ACC112 (cell line): Measurements from ENCODE around the gene NDUFV3.

Experiments
- H2AFZ ChIP-seq: fragments of 200-600 bp; sonication (generic); one replicate; pipeline ENCODE4 v1.6.0; 2017; ENCODE audit warnings: antibody characterized with exemption, low read length; ENCODE audit not compliant: unreplicated experiment
- H3K27ac ChIP-seq: fragments of 200-600 bp; sonication (generic); 2 replicates; pipeline ENCODE4 v1.5.1; 2014; ENCODE audit warnings: low read depth, mild to moderate bottlenecking, antibody characterized with exemption, low read length, moderate library complexity
- H3K27me3 ChIP-seq: fragments of 200-600 bp; sonication (generic); 2 replicates; pipeline ENCODE4 v1.6.1; 2014; ENCODE audit warnings: mild to moderate bottlenecking, antibody characterized with exemption, low read length, moderate library complexity, mixed read lengths; ENCODE audit not compliant: insufficient read depth
- H3K36me3 ChIP-seq: fragments of 200-600 bp; sonication (generic); 2 replicates; pipeline ENCODE4 v1.6.1; 2016; ENCODE audit warnings: mild to moderate bottlenecking, antibody characterized with exemption, low read length, moderate library complexity, mixed read lengths; ENCODE audit not compliant: insufficient read depth
- H3K4me1 ChIP-seq: fragments of 200-600 bp; sonication (generic); one replicate; pipeline ENCODE4 v1.6.1; 2016; ENCODE audit warnings: low read length, mixed read lengths; ENCODE audit not compliant: insufficient read depth, unreplicated experiment, control insufficient read depth
- H3K4me3 ChIP-seq: fragments of 200-600 bp; sonication (generic); 2 replicates; pipeline ENCODE4 v1.5.1; 2014; ENCODE audit warnings: mild to moderate bottlenecking, low read depth, low read length
- H3K79me2 ChIP-seq: fragments of 200-600 bp; sonication (generic); one replicate; pipeline ENCODE4 v1.6.0; 2016; ENCODE audit warnings: low read length; ENCODE audit not compliant: control insufficient read depth, unreplicated experiment, insufficient read depth

Gene NDUFV3

DNA sequence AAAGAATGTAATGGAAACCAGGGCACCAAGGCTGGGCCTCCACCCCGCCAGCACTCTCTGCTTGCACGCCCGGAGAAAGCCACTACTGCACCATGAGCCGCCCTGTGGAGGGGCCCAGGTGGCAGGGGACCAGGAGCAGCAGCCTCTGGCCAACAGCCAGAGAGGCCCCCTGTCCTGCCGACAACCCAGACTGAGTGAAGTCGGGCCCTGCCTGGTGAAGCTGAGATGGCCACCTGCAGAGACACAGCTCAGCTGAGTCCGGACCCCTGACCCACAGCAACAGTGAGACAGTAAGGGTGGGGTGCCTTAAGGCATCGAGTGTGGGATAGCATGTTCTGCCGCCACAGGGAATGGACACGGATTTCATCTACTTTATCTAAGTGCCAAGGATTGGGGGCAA is 42.6 kb upstream of the NDUFV3 start:
- H3K4me1 ChIP-seq, result no peaks in the 10 kb centered on the region
- H3K4me3 ChIP-seq, result no peak overlapping the region
- H3K79me2 ChIP-seq, result peaks cover 3% of the 10 kb centered on the region
- H3K36me3 ChIP-seq, result peaks cover 9% of the 10 kb centered on the region; the same call in 1 of the 2 replicates
- H3K27ac ChIP-seq, result no peak overlapping the region
- no peaks in the 10 kb centered on the region for H3K27me3 ChIP-seq
- H2AFZ ChIP-seq, result no peak overlapping the region

DNA sequence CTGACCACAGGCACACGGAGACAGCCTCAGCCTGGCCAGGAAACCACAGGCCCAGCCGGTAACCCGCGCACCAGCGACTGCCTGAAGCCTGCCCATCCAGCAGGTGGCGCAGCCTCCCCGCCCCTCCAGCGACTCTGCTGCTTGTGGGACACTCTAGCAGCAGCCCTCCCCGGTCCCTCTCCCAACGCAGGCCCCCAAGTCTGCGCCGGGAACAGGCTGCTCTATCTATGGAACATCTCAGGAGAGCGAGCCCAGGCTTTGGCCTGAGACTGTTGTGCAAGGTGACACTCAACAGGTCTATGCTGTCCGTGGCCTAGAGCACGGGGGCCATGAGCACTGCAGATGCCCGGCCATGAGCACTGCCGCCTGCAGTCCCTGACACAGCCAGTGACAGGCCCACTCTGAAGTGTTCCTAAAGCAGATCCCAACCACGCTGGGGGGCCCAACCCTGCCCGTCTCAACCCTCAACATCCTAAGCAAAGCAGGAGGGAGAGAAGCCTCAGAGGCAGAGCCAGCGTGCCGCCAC is 42.2 kb upstream of the NDUFV3 start:
- H3K79me2 ChIP-seq, result no peaks in the 10 kb centered on the region
- no peak overlapping the region for H3K4me3 ChIP-seq
- no peak overlapping the region for H2AFZ ChIP-seq
- peaks cover 9% of the 10 kb centered on the region; the same call in 1 of the 2 replicates for H3K36me3 ChIP-seq
- H3K4me1 ChIP-seq, result no peaks in the 10 kb centered on the region
- H3K27me3 ChIP-seq, result no peaks in the 10 kb centered on the region
- H3K27ac ChIP-seq, result no peak overlapping the region

DNA sequence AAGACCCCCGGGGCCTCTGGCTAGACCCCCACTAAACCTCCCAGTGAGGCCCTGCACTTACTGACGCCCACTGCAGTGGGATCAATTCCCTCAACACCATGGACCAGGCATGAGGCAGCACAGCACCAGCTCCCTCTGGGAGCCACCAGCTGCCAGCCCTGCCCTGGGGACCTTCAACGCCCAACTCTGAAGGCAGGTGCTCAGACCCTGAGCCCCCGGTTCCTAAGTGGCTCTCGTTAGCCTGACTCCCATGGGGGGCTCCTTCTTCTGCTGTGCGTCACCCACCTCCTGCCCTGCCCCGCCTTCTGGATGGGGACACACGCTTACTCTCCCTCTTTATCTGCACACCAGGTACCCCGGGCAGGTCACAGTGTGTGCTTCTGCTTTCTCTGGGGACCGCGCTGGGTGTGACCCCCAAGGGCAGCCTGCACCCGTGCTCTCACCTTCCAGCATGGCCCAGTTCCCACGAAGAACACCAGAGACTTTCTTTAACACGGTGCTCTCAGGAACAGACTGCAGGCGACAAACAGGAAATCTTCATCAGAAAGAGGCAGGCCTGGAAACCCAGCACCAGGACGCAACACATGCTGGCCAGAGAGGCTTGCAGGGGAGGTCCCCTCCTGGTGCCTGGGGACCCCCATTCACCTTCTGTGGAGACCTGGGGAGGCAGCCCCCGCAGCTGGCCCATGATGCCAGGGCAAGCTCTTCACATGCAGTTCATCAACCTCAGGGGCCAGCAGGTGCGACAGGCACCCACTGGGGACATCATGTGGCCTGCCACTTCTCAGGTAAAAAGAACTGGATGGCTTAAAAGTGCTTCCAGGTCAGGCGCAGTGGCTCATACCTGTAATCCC is 41.1 kb upstream of the NDUFV3 start:
- H3K36me3 ChIP-seq, result peaks cover 9% of the 10 kb centered on the region; the same call in 1 of the 2 replicates
- H2AFZ ChIP-seq, result no peak overlapping the region
- H3K27me3 ChIP-seq, result no peaks in the 10 kb centered on the region
- peaks cover 1% of the 10 kb centered on the region for H3K79me2 ChIP-seq
- H3K4me3 ChIP-seq, result no peak overlapping the region
- no peak overlapping the region for H3K27ac ChIP-seq
- no peaks in the 10 kb centered on the region for H3K4me1 ChIP-seq

DNA sequence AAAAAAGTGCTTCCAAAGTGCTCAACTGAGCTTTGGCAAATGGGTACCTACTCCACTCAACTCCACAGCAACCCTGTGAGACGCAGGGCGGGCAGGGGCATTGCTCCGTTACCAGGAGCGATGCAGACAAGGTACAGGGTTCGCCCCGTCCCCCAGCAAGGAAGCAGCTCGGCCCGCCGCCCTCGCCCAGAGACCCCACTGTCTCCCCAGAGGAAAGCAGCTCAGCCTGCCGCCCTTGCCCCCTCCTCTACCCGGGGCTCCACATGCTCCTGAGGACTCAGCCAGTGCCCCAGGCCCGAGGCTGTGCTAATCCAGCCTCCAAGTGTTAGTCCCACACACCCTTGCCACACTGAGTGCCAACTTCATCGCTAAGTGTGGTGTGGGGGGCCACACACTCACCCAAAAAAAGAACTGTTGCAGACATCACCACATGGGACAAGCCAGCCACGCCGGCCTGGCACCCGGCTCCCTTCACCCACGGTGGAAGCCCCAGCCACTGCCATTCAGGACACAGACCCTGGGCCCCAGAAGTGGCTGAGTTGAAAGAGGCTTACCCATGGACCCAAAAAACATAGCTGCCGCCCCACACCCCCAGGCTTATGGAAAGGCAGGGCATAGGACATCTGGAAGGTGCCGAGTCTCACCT is 40.1 kb upstream of the NDUFV3 start:
- Histone ChIP-seq H3K27ac (no peak overlapping the region), H3K36me3 (peaks cover 12% of the 10 kb centered on the region; the same call in 1 of the 2 replicates), H2AFZ (no peak overlapping the region), H3K4me1 (no peaks in the 10 kb centered on the region), H3K79me2 (peaks cover 7% of the 10 kb centered on the region), H3K4me3 (no peak overlapping the region), H3K27me3 (no peaks in the 10 kb centered on the region)

DNA sequence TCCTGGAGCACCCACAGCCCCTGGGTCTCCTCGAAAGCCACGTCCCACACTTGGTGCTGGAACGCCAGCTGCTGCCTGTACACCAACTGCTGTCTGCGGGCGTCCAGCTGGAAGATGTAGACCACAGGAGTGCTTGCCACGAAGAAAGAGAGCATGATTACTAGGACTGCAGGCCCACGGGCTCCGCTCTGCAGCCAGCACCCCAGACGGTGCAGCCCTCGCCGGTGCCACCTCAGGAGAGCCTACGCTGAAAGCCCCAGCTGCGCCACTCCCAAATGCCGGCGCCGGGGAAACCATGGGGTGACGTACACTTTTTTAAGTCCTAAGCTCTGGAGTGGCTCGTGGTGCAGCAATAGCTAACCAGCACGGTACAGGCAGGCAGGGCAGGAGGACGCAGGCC is 39.5 kb upstream of the NDUFV3 start:
- Histone ChIP-seq H3K4me3 (no peak overlapping the region), H3K4me1 (no peaks in the 10 kb centered on the region), H3K36me3 (peaks cover 12% of the 10 kb centered on the region; the same call in 1 of the 2 replicates), H3K79me2 (peaks cover 9% of the 10 kb centered on the region), H2AFZ (no peak overlapping the region), H3K27me3 (no peaks in the 10 kb centered on the region), H3K27ac (no peak overlapping the region)

DNA sequence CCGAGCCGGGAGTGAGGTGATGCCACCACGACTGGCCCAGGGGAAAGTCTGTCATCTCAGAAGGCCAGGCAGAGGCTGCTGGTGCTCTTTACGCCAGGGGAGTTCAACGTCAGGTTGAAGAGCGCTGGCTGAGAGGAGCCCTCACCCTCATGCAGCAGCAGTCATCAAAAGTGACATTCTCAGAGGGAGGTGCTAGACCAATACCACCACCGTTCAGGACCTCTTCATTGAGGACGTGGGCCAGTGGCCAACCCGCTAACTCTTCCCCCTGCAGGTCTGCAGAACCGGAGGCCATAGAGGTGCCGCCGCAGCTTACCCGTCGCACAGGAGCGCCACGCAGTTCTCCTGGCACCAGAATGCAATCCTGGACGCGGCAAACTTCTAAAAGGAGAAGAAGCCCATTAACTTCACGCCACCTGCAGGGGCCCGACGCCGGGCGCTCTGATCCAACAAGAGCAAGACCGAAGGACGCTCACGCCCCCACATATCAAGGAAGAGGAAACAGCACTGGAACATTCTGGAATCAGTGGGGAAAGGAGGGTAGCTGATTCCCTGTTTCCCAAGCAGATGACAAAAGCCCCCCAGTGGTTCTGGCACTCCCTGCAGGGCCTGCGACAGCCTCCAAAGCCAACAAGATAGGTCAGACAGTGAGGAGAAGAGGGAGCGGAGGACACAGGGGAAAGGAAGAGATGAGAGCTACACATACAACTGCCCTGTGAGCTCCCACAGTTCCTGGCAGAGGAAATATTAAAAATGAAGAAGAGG is 38.7 kb upstream of the NDUFV3 start:
- Histone ChIP-seq H3K4me1 (no peaks in the 10 kb centered on the region), H3K27me3 (no peaks in the 10 kb centered on the region), H3K4me3 (no peak overlapping the region), H3K79me2 (peaks cover 9% of the 10 kb centered on the region), H3K27ac (no peak overlapping the region), H2AFZ (no peak overlapping the region), H3K36me3 (peaks cover 12% of the 10 kb centered on the region; the same call in 1 of the 2 replicates)

DNA sequence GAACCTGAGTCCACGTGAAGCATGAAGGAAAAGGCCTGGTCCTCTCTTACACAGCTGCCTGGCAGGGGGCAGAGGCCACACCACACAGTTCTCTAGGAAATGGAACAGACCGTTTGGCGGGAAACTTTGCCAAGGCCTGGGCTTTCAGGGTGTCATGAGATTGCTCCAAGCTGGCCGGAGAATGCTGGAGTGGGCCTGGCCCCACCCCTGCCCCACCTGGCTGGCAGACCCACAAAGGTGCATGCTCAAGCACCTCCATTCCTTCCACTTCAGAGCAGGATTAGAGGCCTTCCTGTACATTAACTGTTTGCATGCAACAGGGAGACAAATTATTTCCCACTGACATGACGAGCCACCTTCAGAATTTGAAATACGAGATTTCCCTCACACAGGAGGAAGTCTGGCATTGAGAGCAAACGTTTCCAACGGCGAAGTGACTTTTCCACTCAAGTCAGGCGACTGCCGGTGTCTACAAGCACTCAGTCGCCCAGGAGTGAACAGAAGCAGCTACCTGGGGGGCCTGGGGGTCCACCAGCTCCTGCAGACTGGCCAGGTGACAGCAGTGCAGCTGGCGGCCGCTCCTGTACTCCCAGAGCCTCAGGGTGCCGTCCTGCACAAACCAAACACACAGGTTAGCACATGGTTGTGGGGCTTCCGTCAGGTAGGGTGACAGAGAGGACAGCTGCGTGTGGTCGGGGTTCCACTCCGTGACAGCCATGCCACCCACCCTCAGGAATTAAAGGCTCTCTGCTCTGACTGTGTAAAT is 37.8 kb upstream of the NDUFV3 start:
- H3K27ac ChIP-seq, result no peak overlapping the region
- peaks cover 14% of the 10 kb centered on the region for H3K79me2 ChIP-seq
- peaks cover 9% of the 10 kb centered on the region; the same call in 1 of the 2 replicates for H3K36me3 ChIP-seq
- no peaks in the 10 kb centered on the region for H3K27me3 ChIP-seq
- no peaks in the 10 kb centered on the region for H3K4me1 ChIP-seq
- no peak overlapping the region for H2AFZ ChIP-seq
- no peak overlapping the region for H3K4me3 ChIP-seq

DNA sequence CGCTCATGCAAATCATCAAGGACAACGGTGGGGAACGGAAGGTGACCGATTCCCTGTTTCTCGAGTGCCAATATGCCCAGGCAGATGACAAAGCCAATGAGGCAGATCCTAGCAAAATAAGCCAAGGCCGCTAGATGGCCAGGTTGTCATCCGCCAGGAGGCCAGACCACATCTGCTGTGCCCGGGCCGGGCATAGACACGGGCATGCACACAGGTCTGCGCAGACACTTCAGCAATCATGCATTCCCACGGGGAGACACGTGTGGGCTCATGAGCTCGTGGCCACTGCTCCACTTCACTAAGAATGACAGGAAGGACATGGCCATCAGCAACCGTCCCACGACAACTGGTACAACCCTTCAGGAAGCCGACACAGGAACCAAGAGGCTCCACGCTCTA is 37.2 kb upstream of the NDUFV3 start:
- Histone ChIP-seq H3K4me1 (no peaks in the 10 kb centered on the region), H2AFZ (no peak overlapping the region), H3K36me3 (peaks cover 9% of the 10 kb centered on the region; the same call in 1 of the 2 replicates), H3K4me3 (no peak overlapping the region), H3K27me3 (no peaks in the 10 kb centered on the region), H3K79me2 (peaks cover 15% of the 10 kb centered on the region), H3K27ac (no peak overlapping the region)

DNA sequence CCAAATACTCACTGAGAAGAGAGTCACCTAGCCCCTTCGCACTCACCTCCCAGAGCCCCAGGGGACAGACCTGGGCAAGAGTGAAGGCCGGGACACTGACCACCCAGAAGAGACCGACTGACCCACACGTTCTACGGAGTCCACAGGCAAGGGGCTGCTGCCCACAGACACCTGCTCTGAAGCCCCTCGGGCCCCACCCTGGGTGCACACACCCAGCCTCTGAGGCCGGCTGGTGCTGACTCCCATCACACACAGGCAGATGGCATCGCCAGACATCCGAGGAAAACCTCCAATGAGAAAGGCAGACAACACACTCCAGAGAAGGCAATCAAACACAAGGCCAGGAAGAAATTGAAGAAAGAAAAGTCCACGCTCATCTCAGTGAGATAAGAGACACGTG is 35.9 kb upstream of the NDUFV3 start:
- H3K4me3 ChIP-seq, result no peak overlapping the region
- H3K27me3 ChIP-seq, result no peaks in the 10 kb centered on the region
- peaks cover 15% of the 10 kb centered on the region for H3K79me2 ChIP-seq
- peaks cover 9% of the 10 kb centered on the region; the same call in 1 of the 2 replicates for H3K36me3 ChIP-seq
- H3K4me1 ChIP-seq, result no peaks in the 10 kb centered on the region
- H3K27ac ChIP-seq, result no peak overlapping the region
- no peak overlapping the region for H2AFZ ChIP-seq
